ENCODE measurements around the gene EVC2.

GRCh38 chr4:5738061-5738460 lies 29.7 kb upstream of the EVC2 start:
- TF ChIP-seq CTCF (conservative IDR thresholded peaks at IDR 0.05; ENCODE audit: low read length) (no peak), EZH2phosphoT487 (IDR thresholded peaks at IDR 0.05; ENCODE audit: borderline replicate concordance, low read depth, low read length) (no peak)
